Thoracic aorta (tissue), 2 donors: ENCODE results near the gene CSNK1D. TPM values are rescaled to one million over a fixed set of nuclear protein-coding genes. Genes with fewer than 3 reads are reported as not detected.
"Not testable (repeated sequence)": the region's sequence is repeated elsewhere in the genome, so short reads cannot be mapped to it uniquely, and the experiment has no call there.

ENCODE experiments used
- ATAC-seq: fragments of 150-250 bp; one replicate; pipeline ENCODE4 v1.8.0; 2017; ENCODE audit warnings: low read depth; ENCODE audit not compliant: insufficient number of reproducible peaks, low FRiP score
- DNase-seq: peaks from one replicate; pipeline ENCODE4 v3.0.0-alpha.2; 2020; ENCODE audit warnings: low spot score
- H3K27ac ChIP-seq, 2 donors: fragments of 200-600 bp; sonication (generic); 1 replicate in 1 of 2; 2 replicates in 1 of 2; pipeline ENCODE4 v1.5.1; 2016; ENCODE audit warnings: mild to moderate bottlenecking in 2 of 2, moderate library complexity in 2 of 2
- H3K27me3 ChIP-seq: fragments of 200-600 bp; sonication (generic); replicated peaks from 2 replicates; pipeline ENCODE4 v1.6.0; 2016; ENCODE audit warnings: mild to moderate bottlenecking; ENCODE audit not compliant: insufficient read depth
- H3K36me3 ChIP-seq: fragments of 200-600 bp; sonication (generic); one replicate; pipeline ENCODE4 v1.5.1; 2016
- H3K4me1 ChIP-seq, 2 donors: fragments of 200-600 bp; sonication (generic); 1 replicate in 1 of 2; 2 replicates in 1 of 2; pipeline versions ENCODE4 v1.5.1 to v1.6.0; 2016; ENCODE audit warnings: low read depth in 2 of 2, mild to moderate bottlenecking in 1 of 2; ENCODE audit not compliant: control insufficient read depth in 1 of 2
- H3K4me3 ChIP-seq: fragments of 200-600 bp; sonication (generic); 2 replicates; pipeline ENCODE4 v1.5.1; 2016; ENCODE audit warnings: mild to moderate bottlenecking
- H3K9me3 ChIP-seq: fragments of 200-600 bp; sonication (generic); 2 replicates; pipeline ENCODE4 v1.5.1; 2016
- total RNA-seq, 2 donors: library from RNA; depleted of rRNA; stranded (reverse); fragments of >200 nt; gene quantifications; one replicate each; pipeline versions ENCODE4 v1.1.0 to v1.2.3, GENCODE V29; 2016
- TF ChIP-seq, protein P1 (sequence below): fragments of 200-600 bp; sonication (generic); IDR thresholded peaks from one replicate; pipeline ENCODE4 v1.5.1; 2019; ENCODE audit warnings: antibody characterized with exemption

Gene CSNK1D
- total RNA-seq, 2 donors from 2014 or later: 69.5 to 71.9 TPM

DNA sequence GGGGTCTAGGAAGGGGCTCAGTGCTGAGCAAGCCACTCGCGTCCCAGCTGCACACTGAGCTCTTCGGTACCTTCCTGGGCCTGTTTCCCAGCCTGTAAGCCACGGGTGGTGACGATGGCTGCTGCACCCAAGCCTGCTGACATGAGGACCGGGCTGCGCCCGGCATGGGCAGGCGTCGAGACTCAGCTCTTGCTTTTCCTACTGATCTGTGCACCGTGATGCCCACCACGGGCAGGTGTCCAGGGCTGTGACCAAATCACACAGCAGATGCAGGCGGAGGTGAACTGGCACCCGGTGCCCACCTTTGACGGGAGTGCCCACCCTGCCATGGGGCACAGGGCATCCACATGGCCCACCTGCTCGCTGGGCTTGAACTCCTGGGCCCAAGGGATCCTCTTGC is 78.7 kb downstream of the CSNK1D start:
- no peak for ATAC-seq
- Histone ChIP-seq H3K36me3 (peaks cover 10% of the 10 kb centered on the region), H3K27ac (no peak overlapping the region), H3K9me3 (no peaks in the 10 kb centered on the region), H3K27me3 (no peaks in the 10 kb centered on the region), H3K4me1 (peaks cover 0 to 13% of the 10 kb centered on the region in 2 donors), H3K4me3 (no peak overlapping the region)
- TF ChIP-seq, protein P1, sequence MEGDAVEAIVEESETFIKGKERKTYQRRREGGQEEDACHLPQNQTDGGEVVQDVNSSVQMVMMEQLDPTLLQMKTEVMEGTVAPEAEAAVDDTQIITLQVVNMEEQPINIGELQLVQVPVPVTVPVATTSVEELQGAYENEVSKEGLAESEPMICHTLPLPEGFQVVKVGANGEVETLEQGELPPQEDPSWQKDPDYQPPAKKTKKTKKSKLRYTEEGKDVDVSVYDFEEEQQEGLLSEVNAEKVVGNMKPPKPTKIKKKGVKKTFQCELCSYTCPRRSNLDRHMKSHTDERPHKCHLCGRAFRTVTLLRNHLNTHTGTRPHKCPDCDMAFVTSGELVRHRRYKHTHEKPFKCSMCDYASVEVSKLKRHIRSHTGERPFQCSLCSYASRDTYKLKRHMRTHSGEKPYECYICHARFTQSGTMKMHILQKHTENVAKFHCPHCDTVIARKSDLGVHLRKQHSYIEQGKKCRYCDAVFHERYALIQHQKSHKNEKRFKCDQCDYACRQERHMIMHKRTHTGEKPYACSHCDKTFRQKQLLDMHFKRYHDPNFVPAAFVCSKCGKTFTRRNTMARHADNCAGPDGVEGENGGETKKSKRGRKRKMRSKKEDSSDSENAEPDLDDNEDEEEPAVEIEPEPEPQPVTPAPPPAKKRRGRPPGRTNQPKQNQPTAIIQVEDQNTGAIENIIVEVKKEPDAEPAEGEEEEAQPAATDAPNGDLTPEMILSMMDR: no peak
- no peak for DNase-seq

DNA sequence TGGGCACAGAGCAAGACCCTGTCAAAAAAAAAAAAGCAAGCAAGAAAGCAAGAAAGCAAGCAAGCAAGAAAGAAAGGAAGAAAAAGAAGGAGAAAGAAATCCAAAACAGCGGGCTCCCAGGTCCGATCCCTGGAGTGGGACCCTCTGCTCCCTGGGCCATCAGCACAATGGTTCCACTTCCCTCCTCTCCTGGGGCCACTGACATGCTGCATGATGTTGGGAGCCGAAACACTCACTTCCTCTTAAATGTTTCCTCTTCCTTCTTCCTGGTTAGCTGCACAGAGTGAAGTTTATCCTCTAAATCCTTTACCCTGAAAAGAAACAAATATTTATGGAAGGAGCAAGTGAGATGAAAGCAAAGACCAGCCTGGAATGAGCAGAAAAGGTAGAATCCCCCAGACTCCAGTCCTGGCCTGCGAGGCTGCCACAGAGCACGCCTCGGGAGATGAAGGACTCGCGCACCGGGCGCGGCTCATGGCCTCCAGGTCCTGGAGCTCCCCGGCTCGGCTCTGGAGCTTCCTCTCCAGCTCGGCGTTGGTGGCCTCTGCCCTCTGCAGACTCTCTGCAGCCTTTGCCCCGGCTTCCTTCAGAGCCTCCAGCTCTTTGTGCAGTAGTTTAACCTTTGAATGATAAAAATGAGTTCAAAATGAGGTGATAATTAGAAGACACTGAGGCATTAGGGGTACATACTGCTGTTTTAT is 79.8 kb downstream of the CSNK1D start:
- Histone ChIP-seq H3K9me3 (no peaks in the 10 kb centered on the region), H3K27ac (no peak overlapping the region), H3K4me3 (no peak overlapping the region), H3K36me3 (peaks cover 10% of the 10 kb centered on the region), H3K4me1 (peaks cover 0 to 13% of the 10 kb centered on the region in 2 donors), H3K27me3 (no peaks in the 10 kb centered on the region)
- TF ChIP-seq, protein P1: no peak
- DNase-seq (no peak), ATAC-seq (no peak)

DNA sequence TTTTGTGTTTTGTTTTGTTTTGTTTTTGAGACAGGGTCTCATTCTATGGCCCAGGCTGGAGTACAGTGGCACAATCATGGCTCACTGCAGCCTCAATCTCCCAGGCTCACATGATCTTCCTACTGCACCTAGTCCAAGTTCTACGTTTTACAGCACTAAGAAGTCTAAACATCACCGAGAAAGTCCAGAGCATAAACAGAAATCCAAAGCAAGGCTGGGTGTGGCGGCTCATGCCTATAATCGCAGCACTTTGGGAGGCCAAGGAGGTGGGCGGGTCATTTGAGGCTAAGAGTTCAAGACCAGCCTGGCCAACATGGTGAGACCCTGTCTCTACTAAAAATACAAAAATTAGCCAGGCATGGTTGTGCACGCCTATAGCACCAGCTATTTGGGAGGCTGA is 80.5 kb downstream of the CSNK1D start:
- ATAC-seq, H3K9me3 ChIP-seq, DNase-seq, H3K27ac ChIP-seq, H3K4me3 ChIP-seq, H3K27me3 ChIP-seq: not testable (repeated sequence)
- Histone ChIP-seq H3K36me3 (peaks cover 10% of the 10 kb centered on the region), H3K4me1 (peaks cover 0 to 13% of the 10 kb centered on the region in 2 donors)

Other genes with a start within 250 kb of the CSNK1D start
- 1 to 10 TPM in 1 of 2 donors, not detected in 1; 1.8 TPM for gene RAC3, start 242.0 kb downstream of the CSNK1D start, total RNA-seq
- gene DCXR, start 236.0 kb downstream of the CSNK1D start, total RNA-seq: 10 to 100 TPM; 33.9 to 87.1 TPM
- 10 to 100 TPM; 39.9 to 45.3 TPM for gene RFNG, start 221.9 kb downstream of the CSNK1D start, total RNA-seq
- 10 to 100 TPM; 43.2 to 91.9 TPM for gene GPS1, start 221.8 kb downstream of the CSNK1D start, total RNA-seq
- gene DUS1L, start 207.9 kb downstream of the CSNK1D start, total RNA-seq: 10 to 100 TPM; 77.3 to 88.9 TPM
- 10 to 100 TPM; 49.6 to 50.9 TPM for gene FASN, start 175.5 kb downstream of the CSNK1D start, total RNA-seq
- 10 to 100 TPM; 19.4 to 58.1 TPM for gene CCDC57, start 60.9 kb downstream of the CSNK1D start, total RNA-seq
- 100 to 1,000 TPM in 1 of 2 donors, 10 to 100 TPM in 1; 76.0 to 113 TPM for gene SLC16A3, start 44.7 kb downstream of the CSNK1D start, total RNA-seq
- 1 to 10 TPM; 3.0 to 3.5 TPM for gene CD7, start 43.9 kb upstream of the CSNK1D start, total RNA-seq
- 10 to 100 TPM; 16.7 to 32.2 TPM for gene SECTM1, start 60.1 kb upstream of the CSNK1D start, total RNA-seq
- gene TEX19, start 85.5 kb upstream of the CSNK1D start, total RNA-seq: not detected
- gene UTS2R, start 98.1 kb upstream of the CSNK1D start, total RNA-seq: under 1 TPM in 1 of 2 donors, not detected in 1; 0.27 TPM
- 10 to 100 TPM; 31.4 to 34.7 TPM for gene HEXD, start 144.6 kb upstream of the CSNK1D start, total RNA-seq
- 10 to 100 TPM; 24.9 to 27.4 TPM for gene OGFOD3, start 144.9 kb upstream of the CSNK1D start, total RNA-seq
- 100 to 1,000 TPM in 1 of 2 donors, 10 to 100 TPM in 1; 84.6 to 178 TPM for gene CYBC1, start 177.1 kb upstream of the CSNK1D start, total RNA-seq
- gene NARF, start 185.0 kb upstream of the CSNK1D start, total RNA-seq: 10 to 100 TPM; 77.0 to 86.8 TPM
- gene FOXK2, start 246.0 kb upstream of the CSNK1D start, total RNA-seq: 10 to 100 TPM; 34.8 to 85.1 TPM